ENCODE measurements around the gene CD9. TPM values are rescaled to one million over a fixed set of nuclear protein-coding genes. Genes with fewer than 3 reads are reported as not detected.

Gene CD9
- polyA plus RNA-seq, 1 of the 3 experiments (the other 2 are of a cell fraction): 76.6 TPM

DNA sequence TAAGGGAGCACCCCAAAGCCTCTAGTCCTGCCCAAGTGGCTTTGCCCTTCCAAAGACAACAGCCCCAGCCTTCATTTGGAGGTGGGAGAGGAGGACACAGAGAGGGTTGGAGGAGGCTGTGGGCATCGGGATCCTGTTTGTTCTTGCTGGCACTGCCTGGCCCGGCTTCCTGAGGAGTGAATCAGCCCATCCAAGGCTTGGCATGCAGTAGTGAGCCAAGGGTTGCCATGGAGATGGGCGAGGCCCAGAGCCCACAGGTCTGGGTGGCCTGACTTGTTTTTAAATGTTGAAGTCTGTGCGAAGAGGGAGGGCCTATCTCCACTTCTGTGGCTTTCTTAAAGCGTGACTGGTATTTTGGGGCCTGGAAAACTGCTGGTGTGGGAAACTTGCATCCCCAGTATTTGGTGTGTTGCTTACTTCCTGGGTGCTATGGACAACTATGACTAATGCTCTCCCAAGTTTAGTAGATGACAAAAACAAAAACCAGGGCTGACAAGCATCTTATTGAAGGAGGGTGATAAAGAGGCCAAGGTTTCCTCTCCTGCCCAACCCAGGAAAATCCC is 15.8 kb downstream of the CD9 start:
- no peaks in the 10 kb centered on the region for H3K9me2 ChIP-seq
- no peak for DNase-seq
- no peaks in the 10 kb centered on the region for H4K20me1 ChIP-seq (ENCODE audit: insufficient read depth)
- WGBS (ENCODE audit: low lambda C conversion rate): 30% methylated on average over 5 of the region's 5 CpGs
- H3F3A ChIP-seq (replicated peaks; ENCODE audit: insufficient read depth): peaks cover 5% of the 10 kb centered on the region
- TF ChIP-seq MXI1 (IDR thresholded peaks at IDR 0.05; ENCODE audit: low read depth, low read length): no peak
- no peak for TF ChIP-seq GATA2 (CRISPR knock-in tag; IDR thresholded peaks at IDR 0.05)
- peak; percentile 78 for TF ChIP-seq NFIC (IDR thresholded peaks at IDR 0.05; ENCODE audit: borderline replicate concordance)
- peak; percentile 18; the same call in 1 of the 2 replicates for TF ChIP-seq SIN3A (IDR thresholded peaks at IDR 0.05; ENCODE audit: borderline replicate concordance, low read depth, low read length)
- TF ChIP-seq GABPA (IDR thresholded peaks at IDR 0.05; ENCODE audit: low read depth): no peak
- TF ChIP-seq, protein P1, sequence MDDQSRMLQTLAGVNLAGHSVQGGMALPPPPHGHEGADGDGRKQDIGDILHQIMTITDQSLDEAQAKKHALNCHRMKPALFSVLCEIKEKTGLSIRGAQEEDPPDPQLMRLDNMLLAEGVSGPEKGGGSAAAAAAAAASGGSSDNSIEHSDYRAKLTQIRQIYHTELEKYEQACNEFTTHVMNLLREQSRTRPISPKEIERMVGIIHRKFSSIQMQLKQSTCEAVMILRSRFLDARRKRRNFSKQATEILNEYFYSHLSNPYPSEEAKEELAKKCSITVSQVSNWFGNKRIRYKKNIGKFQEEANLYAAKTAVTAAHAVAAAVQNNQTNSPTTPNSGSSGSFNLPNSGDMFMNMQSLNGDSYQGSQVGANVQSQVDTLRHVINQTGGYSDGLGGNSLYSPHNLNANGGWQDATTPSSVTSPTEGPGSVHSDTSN (IDR thresholded peaks at IDR 0.05): peak; percentile 46
- 0 out of 2 replicates have a peak, but pooled peaks have one; percentile 24 for TF ChIP-seq POLR2AphosphoS5 (IDR thresholded peaks at IDR 0.05; ENCODE audit: low read depth, low read length)
- TF ChIP-seq FOSL2 (IDR thresholded peaks at IDR 0.05; ENCODE audit: borderline replicate concordance, low read depth): peak; percentile 78
- no peak for TF ChIP-seq FOXJ3 (CRISPR knock-in tag; IDR thresholded peaks at IDR 0.05)
- TF ChIP-seq, protein P2, sequence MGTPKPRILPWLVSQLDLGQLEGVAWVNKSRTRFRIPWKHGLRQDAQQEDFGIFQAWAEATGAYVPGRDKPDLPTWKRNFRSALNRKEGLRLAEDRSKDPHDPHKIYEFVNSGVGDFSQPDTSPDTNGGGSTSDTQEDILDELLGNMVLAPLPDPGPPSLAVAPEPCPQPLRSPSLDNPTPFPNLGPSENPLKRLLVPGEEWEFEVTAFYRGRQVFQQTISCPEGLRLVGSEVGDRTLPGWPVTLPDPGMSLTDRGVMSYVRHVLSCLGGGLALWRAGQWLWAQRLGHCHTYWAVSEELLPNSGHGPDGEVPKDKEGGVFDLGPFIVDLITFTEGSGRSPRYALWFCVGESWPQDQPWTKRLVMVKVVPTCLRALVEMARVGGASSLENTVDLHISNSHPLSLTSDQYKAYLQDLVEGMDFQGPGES (IDR thresholded peaks at IDR 0.05; ENCODE audit: low read depth, low read length): no peak
- TF ChIP-seq TEAD4 (IDR thresholded peaks at IDR 0.05; ENCODE audit: borderline replicate concordance, insufficient read depth): peak; percentile 67; the same call in 1 of the 2 replicates
- no peak for TF ChIP-seq ELF1 (IDR thresholded peaks at IDR 0.05)
- TF ChIP-seq FOXM1 (IDR thresholded peaks at IDR 0.05; ENCODE audit: low read depth): no peak
- no peak for TF ChIP-seq EZH2phosphoT487 (IDR thresholded peaks at IDR 0.05; ENCODE audit: borderline replicate concordance, low read depth)
- TF ChIP-seq RXRA (IDR thresholded peaks at IDR 0.05; ENCODE audit: borderline replicate concordance, low read depth): 0 out of 2 replicates have a peak, but pooled peaks have one; percentile 11
- no peak for TF ChIP-seq SMC3 (IDR thresholded peaks at IDR 0.05; ENCODE audit: low read depth, low read length)
- no peak for TF ChIP-seq CHD2 (IDR thresholded peaks at IDR 0.05; ENCODE audit: low read length, partially characterized antibody)
- TF ChIP-seq JUND (IDR thresholded peaks at IDR 0.05): peak; percentile 52; the same call in 1 of the 2 replicates
- TF ChIP-seq EP300 (IDR thresholded peaks at IDR 0.05; ENCODE audit: borderline replicate concordance in 1 of 2, low read depth in 1 of 2, low read length in 1 of 2): no peak
- TF ChIP-seq, protein P3, sequence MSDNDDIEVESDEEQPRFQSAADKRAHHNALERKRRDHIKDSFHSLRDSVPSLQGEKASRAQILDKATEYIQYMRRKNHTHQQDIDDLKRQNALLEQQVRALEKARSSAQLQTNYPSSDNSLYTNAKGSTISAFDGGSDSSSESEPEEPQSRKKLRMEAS (IDR thresholded peaks at IDR 0.05; ENCODE audit: low read depth): peak; percentile 53; the same call in 1 of the 2 replicates
- no peak for TF ChIP-seq TAF1 (IDR thresholded peaks at IDR 0.05; ENCODE audit: borderline replicate concordance, low read depth, low read length)
- no peak for TF ChIP-seq RAD21 (IDR thresholded peaks at IDR 0.05; ENCODE audit: low read length)
- H3K27me3 ChIP-seq (ENCODE audit: insufficient read depth): no peaks in the 10 kb centered on the region
- ChIA-PET POLR2A (no interaction called here), CTCF (no interaction called here)
- peak overlapping the region; percentile 54 for H3K4me2 ChIP-seq
- H3K27ac ChIP-seq (ENCODE audit: low read depth in 2 of 2, low read length in 1 of 2): peak overlapping the region; percentile 61 to 96
- no peaks in the 10 kb centered on the region for H3K36me3 ChIP-seq (replicated peaks in 1 of 2; ENCODE audit: control insufficient read depth in 1 of 2, insufficient read depth in 2 of 2, low read length in 1 of 2)
- no peak overlapping the region for H3K4me3 ChIP-seq (ENCODE audit: low read depth in 2 of 2, low read length in 1 of 2)
- H3K4me1 ChIP-seq (ENCODE audit: control insufficient read depth in 1 of 2, insufficient read depth in 2 of 2, low read depth in 1 of 2, low read length in 1 of 2): peaks cover 40 to 50% of the 10 kb centered on the region in 2 experiments; a peak in 3 of 4 replicates
- no peaks in the 10 kb centered on the region for H3K9me3 ChIP-seq
- H2AFZ ChIP-seq (ENCODE audit: low read depth): peak overlapping the region; percentile 44; the same call in 1 of the 2 replicates
- H3K79me2 ChIP-seq (ENCODE audit: insufficient read depth): no peaks in the 10 kb centered on the region; the same call in 1 of the 2 replicates
- peak overlapping the region; percentile 71 for H3K9ac ChIP-seq
